Measurements from ENCODE around the gene GGCT.

GRCh38 chr7:30453016-30453415 lies 51.6 kb downstream of the GGCT start:
- TF ChIP-seq GATA2 (IDR thresholded peaks at IDR 0.05; ENCODE audit: low read depth, low read length) (no peak), GATA3 (IDR thresholded peaks at IDR 0.05; ENCODE audit: low read depth, low read length) (no peak)

Data from SH-SY5Y (cell line).